ENCODE results near the gene BPIFB6.

DNA sequence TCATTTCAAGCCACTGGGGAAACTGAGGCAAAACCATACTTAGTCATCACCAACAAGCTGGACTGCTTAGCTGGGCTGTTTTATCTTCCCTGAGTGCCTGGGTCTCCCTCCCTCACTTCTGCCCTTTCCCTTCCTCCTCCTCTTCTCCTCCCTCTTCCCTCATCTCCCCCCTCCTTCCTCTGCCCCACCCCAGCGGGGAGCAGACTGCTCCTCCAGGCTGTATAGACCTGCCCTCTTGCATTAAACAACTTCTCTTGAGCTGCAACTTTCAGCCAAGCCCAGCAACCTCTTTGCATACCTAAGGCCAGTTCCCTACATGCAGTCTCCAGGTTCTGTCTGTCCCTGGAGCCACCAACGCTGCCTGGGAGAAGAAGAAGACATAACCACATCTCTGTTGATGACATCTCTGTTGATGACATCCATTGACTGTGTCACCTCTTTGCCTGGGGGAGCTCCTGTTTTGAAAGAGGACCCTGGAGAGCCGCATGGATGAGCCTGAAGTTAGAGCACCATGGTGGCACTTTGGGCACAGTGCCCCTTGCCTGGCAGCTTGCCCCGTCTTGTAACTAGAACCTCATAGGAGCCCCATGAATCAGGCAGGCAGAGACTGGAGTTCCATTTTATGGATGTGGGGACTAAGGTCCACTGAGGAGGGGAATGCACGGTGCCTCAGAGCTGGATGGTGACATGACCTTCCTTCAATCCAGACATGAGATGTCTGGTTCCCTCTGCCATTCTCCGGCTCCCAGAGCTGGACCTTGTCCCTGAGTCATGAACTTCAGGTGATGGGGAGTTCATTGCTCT, 7.8 kb upstream of the BPIFB6 start:
- TF ChIP-seq, protein P1, sequence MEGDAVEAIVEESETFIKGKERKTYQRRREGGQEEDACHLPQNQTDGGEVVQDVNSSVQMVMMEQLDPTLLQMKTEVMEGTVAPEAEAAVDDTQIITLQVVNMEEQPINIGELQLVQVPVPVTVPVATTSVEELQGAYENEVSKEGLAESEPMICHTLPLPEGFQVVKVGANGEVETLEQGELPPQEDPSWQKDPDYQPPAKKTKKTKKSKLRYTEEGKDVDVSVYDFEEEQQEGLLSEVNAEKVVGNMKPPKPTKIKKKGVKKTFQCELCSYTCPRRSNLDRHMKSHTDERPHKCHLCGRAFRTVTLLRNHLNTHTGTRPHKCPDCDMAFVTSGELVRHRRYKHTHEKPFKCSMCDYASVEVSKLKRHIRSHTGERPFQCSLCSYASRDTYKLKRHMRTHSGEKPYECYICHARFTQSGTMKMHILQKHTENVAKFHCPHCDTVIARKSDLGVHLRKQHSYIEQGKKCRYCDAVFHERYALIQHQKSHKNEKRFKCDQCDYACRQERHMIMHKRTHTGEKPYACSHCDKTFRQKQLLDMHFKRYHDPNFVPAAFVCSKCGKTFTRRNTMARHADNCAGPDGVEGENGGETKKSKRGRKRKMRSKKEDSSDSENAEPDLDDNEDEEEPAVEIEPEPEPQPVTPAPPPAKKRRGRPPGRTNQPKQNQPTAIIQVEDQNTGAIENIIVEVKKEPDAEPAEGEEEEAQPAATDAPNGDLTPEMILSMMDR (conservative IDR thresholded peaks at IDR 0.05; ENCODE audit: low read depth, low read length) = no peak
- TF ChIP-seq EZH2 (IDR thresholded peaks at IDR 0.05; ENCODE audit: low read length, unreplicated experiment) = no peak
- no peak for TF ChIP-seq EZH2phosphoT487 (IDR thresholded peaks at IDR 0.05; ENCODE audit: borderline replicate concordance, low read length)

All from PC-3 (cell line).